GM13976 (cell line): Measurements from ENCODE around the gene TMEM44.
A peak's percentile ranks its signal among the peaks of the same experiment; 100 is the strongest.

ENCODE experiments used
- DNase-seq: peaks from one replicate; pipeline ENCODE4 v3.0.0; 2012; ENCODE audit warnings: low spot score
- CTCF ChIP-seq: IDR thresholded peaks from 2 replicates; pipeline ENCODE4 v1.5.1; 2012; ENCODE audit warnings: borderline replicate concordance, mild to moderate bottlenecking; ENCODE audit not compliant: insufficient read depth; ENCODE audit errors: extremely low read depth, missing control alignments, control extremely low read depth
- in situ Hi-C: fragments of 300-500 bp; cut with MboI; formaldehyde crosslinking; loops from one replicate; pipeline ENCODE4 v1.12.0; 2022; ENCODE audit warnings: low sequenced_read_pairs, mixed read lengths, inconsistent platforms; ENCODE audit not compliant: unreplicated experiment

Gene TMEM44

GRCh38 chr3:194577986-194578905 lies 55.0 kb downstream of the TMEM44 start:
- in situ Hi-C loops = loop anchor here (25.0 kb wide), 1 partner anchor 241 kb away; no protein-coding TSS in a partner anchor
- DNase-seq = no peak
- no peak for TF ChIP-seq CTCF

- in situ Hi-C loops = loop anchor here (25.0 kb wide), 1 partner anchor 238 kb away; no protein-coding TSS in a partner anchor
- no peak for DNase-seq
Measured at GRCh38 chr3:194575484-194576210, 57.6 kb downstream of the TMEM44 start.

DNA sequence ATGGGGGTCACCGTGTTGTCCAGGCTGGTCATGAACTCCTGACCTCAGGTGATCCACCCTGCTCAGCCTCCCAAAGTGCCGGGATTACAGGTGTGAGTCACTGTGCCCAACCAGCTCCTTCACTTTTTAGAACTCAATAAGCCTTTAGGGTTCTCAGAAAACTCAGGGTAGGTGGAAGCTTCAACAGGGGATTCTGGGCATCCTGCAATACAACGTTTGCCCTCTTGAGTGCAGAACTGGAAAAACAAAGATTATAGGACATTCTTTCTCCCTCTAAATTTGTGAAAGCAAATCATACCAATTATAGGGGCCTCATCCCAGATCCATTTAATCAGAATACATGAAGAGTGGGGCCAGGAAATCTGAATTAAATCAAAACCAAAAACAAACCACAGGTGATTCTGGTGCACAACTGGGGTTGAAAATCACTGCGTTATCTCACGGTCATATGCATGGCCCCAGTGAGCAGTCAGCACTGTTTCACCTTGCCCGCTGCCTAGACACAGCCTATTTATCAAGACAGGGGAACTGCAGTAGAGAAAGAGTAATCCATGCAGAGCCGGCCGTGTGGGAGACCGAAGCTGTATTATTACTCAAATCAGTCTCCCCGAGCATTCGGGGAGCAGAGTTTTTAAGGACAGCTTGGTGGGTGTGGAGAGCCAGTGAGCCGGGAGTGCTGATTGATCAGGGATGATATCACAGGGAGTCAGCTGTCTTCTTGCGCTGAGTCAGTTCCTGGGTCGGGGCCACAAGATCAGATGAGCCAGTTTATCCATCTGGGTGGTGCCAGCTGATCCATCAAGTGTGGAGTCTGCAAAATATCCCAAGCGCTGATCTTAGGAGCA lies 58.4 kb downstream of the TMEM44 start:
- TF ChIP-seq CTCF = no peak
- in situ Hi-C loops = loop anchor here (5.0 to 25.0 kb wide), 2 partner anchors 93 to 238 kb away; no protein-coding TSS in a partner anchor
- DNase-seq = no peak

More at GRCh38 chr3:194575484-194576210, 57.6 kb downstream of the TMEM44 start:
- no peak for TF ChIP-seq CTCF

- peak; percentile 72 for TF ChIP-seq CTCF
Measured at GRCh38 chr3:194573680-194574437, 59.4 kb downstream of the TMEM44 start.

DNA sequence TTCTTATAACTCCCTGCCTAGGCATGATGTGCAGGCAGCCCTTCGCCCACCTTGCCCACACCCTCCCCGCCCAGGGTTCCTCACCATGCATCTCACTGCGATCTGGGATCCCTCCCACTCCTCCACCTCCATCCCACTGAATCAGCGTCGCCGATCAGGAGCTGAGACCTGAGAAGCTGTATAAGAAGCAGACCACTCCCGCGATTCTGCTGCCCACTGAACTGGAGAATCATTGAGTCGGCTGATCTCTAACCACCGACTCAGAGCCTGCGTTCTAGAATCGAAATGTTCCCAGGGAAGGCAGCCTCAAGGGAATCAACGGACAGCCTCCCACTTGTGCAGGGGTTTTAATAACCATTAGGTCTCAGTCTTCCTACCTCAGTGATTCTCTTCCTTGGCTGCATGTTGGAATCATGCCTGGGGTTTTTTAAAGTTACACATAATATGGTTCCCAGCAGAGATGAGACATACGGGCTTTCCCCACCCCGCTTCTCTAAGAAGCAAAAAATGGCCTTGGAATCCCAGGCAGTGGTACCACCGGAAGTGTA lies 60.2 kb downstream of the TMEM44 start:
- in situ Hi-C loops = loop anchor here (5.0 kb wide), 1 partner anchor 91 kb away; no protein-coding TSS in a partner anchor
- no peak for DNase-seq
- TF ChIP-seq CTCF = no peak

More at GRCh38 chr3:194573680-194574437, 59.4 kb downstream of the TMEM44 start:
- in situ Hi-C loops = loop anchor here (5.0 kb wide), 1 partner anchor 92 kb away; no protein-coding TSS in a partner anchor
- peak; percentile 86 for DNase-seq
